ENCODE measurements around the gene RNF130. TPM values are rescaled to one million over a fixed set of nuclear protein-coding genes. Genes with fewer than 3 reads are reported as not detected.

Gene RNF130
- total and polyA plus RNA-seq, 2 donors (not counting 1 experiment from before 2014, with no cell fraction given) = 14.7 to 32.4 TPM

DNA sequence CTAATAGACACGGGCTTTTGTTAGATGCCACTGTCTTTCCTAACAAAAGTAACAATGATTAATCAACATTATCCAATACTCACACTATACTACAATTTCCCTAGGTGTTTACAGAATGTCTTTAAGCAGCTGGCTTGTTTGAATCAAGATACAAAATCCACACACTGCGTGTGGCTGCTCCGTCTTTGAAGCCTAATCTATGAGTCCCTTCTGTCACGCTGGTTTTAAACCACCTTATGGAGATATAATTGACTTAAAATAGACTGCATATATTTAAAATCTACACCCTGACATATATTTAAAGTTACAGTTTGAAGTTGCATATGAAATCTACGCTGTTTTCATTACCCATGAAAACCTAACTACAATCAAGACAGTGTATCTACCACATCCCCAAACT, 89.9 kb downstream of the RNF130 start:
- Histone ChIP-seq H2AFZ (ENCODE audit: low read length) (no peak overlapping the region), H3K27me3 (ENCODE audit: control insufficient read depth, insufficient read depth, low read length) (no peaks in the 10 kb centered on the region), H3K4me3 (replicated peaks in 1 of 4; ENCODE audit: control extremely low read depth in 1 of 4, insufficient read depth in 1 of 4, low read depth in 3 of 4, low read length in 4 of 4) (no peak overlapping the region), H3K4me1 (ENCODE audit: control insufficient read depth, extremely low read depth, insufficient read depth, low read length) (no peaks in the 10 kb centered on the region), H3K36me3 (ENCODE audit: control insufficient read depth, insufficient read depth, low read length) (no peaks in the 10 kb centered on the region), H3K9ac (ENCODE audit: insufficient read depth, low read length) (no peak overlapping the region), H3K9me3 (ENCODE audit: control insufficient read depth, insufficient read depth, low read depth, low read length) (no peaks in the 10 kb centered on the region), H4K20me1 (ENCODE audit: control insufficient read depth, extremely low read depth, insufficient read depth, low read length) (no peaks in the 10 kb centered on the region), H3K79me2 (ENCODE audit: control insufficient read depth, insufficient read depth, low read length) (no peaks in the 10 kb centered on the region), H3K27ac (ENCODE audit: insufficient read depth, low read length) (no peak overlapping the region), H3K4me2 (ENCODE audit: extremely low read depth, insufficient read depth, low read length) (no peak overlapping the region)
- DNase-seq (ENCODE audit: low read depth in 2 of 2) = no peak
- TF ChIP-seq, protein P1, sequence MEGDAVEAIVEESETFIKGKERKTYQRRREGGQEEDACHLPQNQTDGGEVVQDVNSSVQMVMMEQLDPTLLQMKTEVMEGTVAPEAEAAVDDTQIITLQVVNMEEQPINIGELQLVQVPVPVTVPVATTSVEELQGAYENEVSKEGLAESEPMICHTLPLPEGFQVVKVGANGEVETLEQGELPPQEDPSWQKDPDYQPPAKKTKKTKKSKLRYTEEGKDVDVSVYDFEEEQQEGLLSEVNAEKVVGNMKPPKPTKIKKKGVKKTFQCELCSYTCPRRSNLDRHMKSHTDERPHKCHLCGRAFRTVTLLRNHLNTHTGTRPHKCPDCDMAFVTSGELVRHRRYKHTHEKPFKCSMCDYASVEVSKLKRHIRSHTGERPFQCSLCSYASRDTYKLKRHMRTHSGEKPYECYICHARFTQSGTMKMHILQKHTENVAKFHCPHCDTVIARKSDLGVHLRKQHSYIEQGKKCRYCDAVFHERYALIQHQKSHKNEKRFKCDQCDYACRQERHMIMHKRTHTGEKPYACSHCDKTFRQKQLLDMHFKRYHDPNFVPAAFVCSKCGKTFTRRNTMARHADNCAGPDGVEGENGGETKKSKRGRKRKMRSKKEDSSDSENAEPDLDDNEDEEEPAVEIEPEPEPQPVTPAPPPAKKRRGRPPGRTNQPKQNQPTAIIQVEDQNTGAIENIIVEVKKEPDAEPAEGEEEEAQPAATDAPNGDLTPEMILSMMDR (conservative IDR thresholded peaks at IDR 0.05 in 1 of 2, IDR thresholded peaks at IDR 0.05 in 1 of 2; ENCODE audit: low read depth in 1 of 2, low read length in 2 of 2) = no peak
- TF ChIP-seq EZH2 (IDR thresholded peaks at IDR 0.05; ENCODE audit: low read length, missing control alignments) = no peak

DNA sequence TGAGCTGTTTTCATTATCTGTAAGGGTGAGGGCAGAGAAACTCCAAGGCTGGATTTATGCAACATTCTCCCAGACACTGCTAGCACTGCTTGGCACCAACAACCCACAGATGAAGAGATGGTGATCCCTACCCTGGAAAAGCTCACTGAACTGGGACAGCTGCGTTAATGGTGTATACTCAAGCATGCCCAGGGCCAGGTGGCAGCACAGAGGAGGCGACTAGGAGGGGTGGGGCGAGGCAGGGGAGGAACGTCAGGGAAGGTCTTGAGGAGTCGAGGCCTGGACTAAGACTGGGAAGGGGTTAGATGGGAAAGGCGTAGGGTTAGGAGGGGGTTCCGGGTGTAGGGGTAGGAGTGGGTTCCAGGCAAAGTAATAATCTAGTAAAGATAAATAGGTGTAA, 90.8 kb downstream of the RNF130 start:
- H3K9me3 ChIP-seq (ENCODE audit: control insufficient read depth, insufficient read depth, low read depth, low read length) = no peaks in the 10 kb centered on the region
- no peak overlapping the region for H3K27ac ChIP-seq (ENCODE audit: insufficient read depth, low read length)
- H3K36me3 ChIP-seq (ENCODE audit: control insufficient read depth, insufficient read depth, low read length) = no peaks in the 10 kb centered on the region
- no peaks in the 10 kb centered on the region for H3K4me1 ChIP-seq (ENCODE audit: control insufficient read depth, extremely low read depth, insufficient read depth, low read length)
- H3K9ac ChIP-seq (ENCODE audit: insufficient read depth, low read length) = no peak overlapping the region
- TF ChIP-seq, protein P1 (conservative IDR thresholded peaks at IDR 0.05 in 1 of 2, IDR thresholded peaks at IDR 0.05 in 1 of 2; ENCODE audit: low read depth in 1 of 2, low read length in 2 of 2) = no peak
- no peak for TF ChIP-seq EZH2 (IDR thresholded peaks at IDR 0.05; ENCODE audit: low read length, missing control alignments)
- no peaks in the 10 kb centered on the region for H4K20me1 ChIP-seq (ENCODE audit: control insufficient read depth, extremely low read depth, insufficient read depth, low read length)
- no peak overlapping the region for H3K4me3 ChIP-seq (replicated peaks in 1 of 4; ENCODE audit: control extremely low read depth in 1 of 4, insufficient read depth in 1 of 4, low read depth in 3 of 4, low read length in 4 of 4)
- no peaks in the 10 kb centered on the region for H3K27me3 ChIP-seq (ENCODE audit: control insufficient read depth, insufficient read depth, low read length)
- H3K79me2 ChIP-seq (ENCODE audit: control insufficient read depth, insufficient read depth, low read length) = no peaks in the 10 kb centered on the region
- H2AFZ ChIP-seq (ENCODE audit: low read length) = no peak overlapping the region
- no peak for DNase-seq (ENCODE audit: low read depth in 2 of 2)
- H3K4me2 ChIP-seq (ENCODE audit: extremely low read depth, insufficient read depth, low read length) = no peak overlapping the region

DNA sequence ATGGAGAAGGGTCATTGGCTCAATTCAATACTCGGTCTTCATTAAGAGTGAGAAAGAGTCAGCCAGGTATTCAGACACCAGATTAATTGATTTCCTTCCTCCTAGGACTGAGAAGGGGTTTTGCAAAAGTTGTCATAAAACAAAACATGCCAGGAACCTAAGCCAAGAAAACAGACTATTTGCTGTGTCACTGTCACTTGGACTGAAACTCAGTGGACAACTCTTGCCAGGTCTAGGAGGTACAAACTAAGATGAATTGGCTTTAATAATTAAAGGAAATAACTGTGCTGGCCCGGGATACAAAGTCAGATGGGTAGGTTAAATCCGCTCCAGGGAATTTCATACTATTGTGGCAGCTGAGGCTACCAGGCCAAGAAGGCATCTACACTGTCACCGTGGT, 92.8 kb downstream of the RNF130 start:
- no peak overlapping the region for H3K4me3 ChIP-seq (replicated peaks in 1 of 4; ENCODE audit: control extremely low read depth in 1 of 4, insufficient read depth in 1 of 4, low read depth in 3 of 4, low read length in 4 of 4)
- DNase-seq (ENCODE audit: low read depth in 2 of 2) = no peak
- H3K4me1 ChIP-seq (ENCODE audit: control insufficient read depth, extremely low read depth, insufficient read depth, low read length) = no peaks in the 10 kb centered on the region
- TF ChIP-seq EZH2 (IDR thresholded peaks at IDR 0.05; ENCODE audit: low read length, missing control alignments) = no peak
- TF ChIP-seq, protein P1 (conservative IDR thresholded peaks at IDR 0.05 in 1 of 2, IDR thresholded peaks at IDR 0.05 in 1 of 2; ENCODE audit: low read depth in 1 of 2, low read length in 2 of 2) = no peak
- H3K36me3 ChIP-seq (ENCODE audit: control insufficient read depth, insufficient read depth, low read length) = no peaks in the 10 kb centered on the region
- no peaks in the 10 kb centered on the region for H3K9me3 ChIP-seq (ENCODE audit: control insufficient read depth, insufficient read depth, low read depth, low read length)
- H3K79me2 ChIP-seq (ENCODE audit: control insufficient read depth, insufficient read depth, low read length) = no peaks in the 10 kb centered on the region
- H3K27me3 ChIP-seq (ENCODE audit: control insufficient read depth, insufficient read depth, low read length) = no peaks in the 10 kb centered on the region
- no peak overlapping the region for H3K9ac ChIP-seq (ENCODE audit: insufficient read depth, low read length)
- H3K4me2 ChIP-seq (ENCODE audit: extremely low read depth, insufficient read depth, low read length) = no peak overlapping the region
- no peak overlapping the region for H3K27ac ChIP-seq (ENCODE audit: insufficient read depth, low read length)
- no peak overlapping the region for H2AFZ ChIP-seq (ENCODE audit: low read length)
- no peaks in the 10 kb centered on the region for H4K20me1 ChIP-seq (ENCODE audit: control insufficient read depth, extremely low read depth, insufficient read depth, low read length)

Measured in fibroblast of lung (primary cell).